Measurements from ENCODE around the gene SHROOM2. TPM values are rescaled to one million over a fixed set of nuclear protein-coding genes. Genes with fewer than 3 reads are reported as not detected.

SHROOM2 gene
- polyA plus RNA-seq, 1 donor (not counting 4 experiments of a cell fraction or from before 2014, with no cell fraction given) = 3.3 TPM

DNA sequence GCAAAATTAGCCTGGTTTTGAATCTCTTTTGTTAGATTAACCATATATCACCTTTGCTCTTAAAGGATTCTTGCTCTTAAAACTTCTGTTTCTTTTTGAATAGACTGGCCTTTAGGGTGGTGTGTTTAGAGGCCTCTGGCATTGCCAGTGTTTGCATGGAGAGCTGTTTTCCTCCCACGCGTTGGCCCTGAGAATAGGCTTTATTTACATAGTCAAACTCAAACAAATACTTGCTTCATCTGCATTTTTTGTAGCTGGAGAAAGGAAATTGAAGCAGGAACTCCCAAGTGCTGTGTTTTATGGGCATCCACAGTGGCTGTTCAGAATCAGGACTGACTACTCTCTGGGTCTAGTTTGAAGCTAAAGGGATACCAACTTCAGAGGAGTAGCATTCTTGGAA lies 2.7 kb downstream of the SHROOM2 start:
- H3K9me3 ChIP-seq (ENCODE audit: control insufficient read depth, low read depth, low read length) = no peaks in the 10 kb centered on the region
- H3K36me3 ChIP-seq (ENCODE audit: control insufficient read depth in 2 of 2, extremely low read depth in 1 of 2, insufficient read depth in 2 of 2, low read length in 2 of 2) = no peaks in the 10 kb centered on the region
- no peak for DNase-seq (ENCODE audit: low read depth, low spot score)
- no peak overlapping the region for H3K9ac ChIP-seq (ENCODE audit: control insufficient read depth, extremely low read depth, insufficient read depth, low read length)
- H4K20me1 ChIP-seq (ENCODE audit: control insufficient read depth, extremely low read depth, insufficient read depth, low read length) = no peaks in the 10 kb centered on the region
- no peaks in the 10 kb centered on the region for H3K79me2 ChIP-seq (ENCODE audit: control insufficient read depth, insufficient read depth, low read length)
- no peak overlapping the region for H2AFZ ChIP-seq (ENCODE audit: control insufficient read depth, low read length)
- TF ChIP-seq, protein P1, sequence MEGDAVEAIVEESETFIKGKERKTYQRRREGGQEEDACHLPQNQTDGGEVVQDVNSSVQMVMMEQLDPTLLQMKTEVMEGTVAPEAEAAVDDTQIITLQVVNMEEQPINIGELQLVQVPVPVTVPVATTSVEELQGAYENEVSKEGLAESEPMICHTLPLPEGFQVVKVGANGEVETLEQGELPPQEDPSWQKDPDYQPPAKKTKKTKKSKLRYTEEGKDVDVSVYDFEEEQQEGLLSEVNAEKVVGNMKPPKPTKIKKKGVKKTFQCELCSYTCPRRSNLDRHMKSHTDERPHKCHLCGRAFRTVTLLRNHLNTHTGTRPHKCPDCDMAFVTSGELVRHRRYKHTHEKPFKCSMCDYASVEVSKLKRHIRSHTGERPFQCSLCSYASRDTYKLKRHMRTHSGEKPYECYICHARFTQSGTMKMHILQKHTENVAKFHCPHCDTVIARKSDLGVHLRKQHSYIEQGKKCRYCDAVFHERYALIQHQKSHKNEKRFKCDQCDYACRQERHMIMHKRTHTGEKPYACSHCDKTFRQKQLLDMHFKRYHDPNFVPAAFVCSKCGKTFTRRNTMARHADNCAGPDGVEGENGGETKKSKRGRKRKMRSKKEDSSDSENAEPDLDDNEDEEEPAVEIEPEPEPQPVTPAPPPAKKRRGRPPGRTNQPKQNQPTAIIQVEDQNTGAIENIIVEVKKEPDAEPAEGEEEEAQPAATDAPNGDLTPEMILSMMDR (optimal IDR thresholded peaks at IDR 0.05 in 1 of 3, IDR thresholded peaks at IDR 0.05 in 1 of 3, conservative IDR thresholded peaks at IDR 0.05 in 1 of 3; ENCODE audit: extremely low read depth in 1 of 3, insufficient read depth in 2 of 3, low read length in 3 of 3) = no peak
- TF ChIP-seq EZH2 (IDR thresholded peaks at IDR 0.05; ENCODE audit: low read length) = no peak
- H3K4me2 ChIP-seq (ENCODE audit: control insufficient read depth, extremely low read depth, insufficient read depth, low read depth, low read length) = no peak overlapping the region
- no peaks in the 10 kb centered on the region for H3K9me1 ChIP-seq (ENCODE audit: control insufficient read depth, extremely low read depth, insufficient read depth, low read length)
- dilution Hi-C loops (cut with MboI; ENCODE audit: extremely low pct_ligation_motif_present, low sequenced_read_pairs) = no loop called here
- H3K27ac ChIP-seq (ENCODE audit: control insufficient read depth, insufficient read depth, low read length) = no peak overlapping the region
- H3K4me3 ChIP-seq (ENCODE audit: control insufficient read depth in 2 of 3, extremely low read depth in 1 of 3, insufficient read depth in 2 of 3, low read depth in 1 of 3, low read length in 3 of 3) = no peak overlapping the region
- no peaks in the 10 kb centered on the region for H3K27me3 ChIP-seq (ENCODE audit: control insufficient read depth, extremely low read depth, insufficient read depth, low read length)
- peaks cover 15% of the 10 kb centered on the region for H3K4me1 ChIP-seq (ENCODE audit: control insufficient read depth, extremely low read depth, insufficient read depth, low read length)
- FAIRE-seq = no peak

DNA sequence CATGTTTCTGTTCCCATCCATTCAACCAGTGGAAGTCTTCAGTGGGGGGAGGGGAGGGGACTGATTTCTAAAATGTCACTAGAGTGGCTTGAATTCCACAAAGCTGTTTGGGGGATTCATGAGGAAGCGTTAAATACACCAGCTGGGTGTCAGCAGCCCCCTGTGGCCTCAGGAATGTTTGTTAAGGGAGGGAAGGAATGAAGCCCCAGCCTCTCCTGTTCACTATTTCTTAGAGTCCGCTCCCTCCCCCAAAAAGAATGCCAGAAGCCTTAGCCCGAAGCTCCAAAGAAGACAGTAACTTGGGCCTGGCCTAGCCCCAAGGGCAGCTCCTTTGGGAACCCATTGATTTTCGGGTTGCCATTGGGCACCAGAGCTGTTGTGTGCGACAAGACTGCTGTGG lies 3.3 kb downstream of the SHROOM2 start:
- DNase-seq (ENCODE audit: low read depth, low spot score) (no peak), FAIRE-seq (no peak)
- no peaks in the 10 kb centered on the region for H3K27me3 ChIP-seq (ENCODE audit: control insufficient read depth, extremely low read depth, insufficient read depth, low read length)
- peaks cover 15% of the 10 kb centered on the region for H3K4me1 ChIP-seq (ENCODE audit: control insufficient read depth, extremely low read depth, insufficient read depth, low read length)
- no peak overlapping the region for H2AFZ ChIP-seq (ENCODE audit: control insufficient read depth, low read length)
- TF ChIP-seq, protein P1 (optimal IDR thresholded peaks at IDR 0.05 in 1 of 3, IDR thresholded peaks at IDR 0.05 in 1 of 3, conservative IDR thresholded peaks at IDR 0.05 in 1 of 3; ENCODE audit: extremely low read depth in 1 of 3, insufficient read depth in 2 of 3, low read length in 3 of 3) = no peak
- no peak for TF ChIP-seq EZH2 (IDR thresholded peaks at IDR 0.05; ENCODE audit: low read length)
- no peaks in the 10 kb centered on the region for H3K9me1 ChIP-seq (ENCODE audit: control insufficient read depth, extremely low read depth, insufficient read depth, low read length)
- H3K4me2 ChIP-seq (ENCODE audit: control insufficient read depth, extremely low read depth, insufficient read depth, low read depth, low read length) = no peak overlapping the region
- H3K79me2 ChIP-seq (ENCODE audit: control insufficient read depth, insufficient read depth, low read length) = no peaks in the 10 kb centered on the region
- dilution Hi-C loops (cut with MboI; ENCODE audit: extremely low pct_ligation_motif_present, low sequenced_read_pairs) = no loop called here
- H3K27ac ChIP-seq (ENCODE audit: control insufficient read depth, insufficient read depth, low read length) = no peak overlapping the region
- H3K9ac ChIP-seq (ENCODE audit: control insufficient read depth, extremely low read depth, insufficient read depth, low read length) = no peak overlapping the region
- no peaks in the 10 kb centered on the region for H3K9me3 ChIP-seq (ENCODE audit: control insufficient read depth, low read depth, low read length)
- H3K4me3 ChIP-seq (ENCODE audit: control insufficient read depth in 2 of 3, extremely low read depth in 1 of 3, insufficient read depth in 2 of 3, low read depth in 1 of 3, low read length in 3 of 3) = no peak overlapping the region
- H4K20me1 ChIP-seq (ENCODE audit: control insufficient read depth, extremely low read depth, insufficient read depth, low read length) = no peaks in the 10 kb centered on the region
- no peaks in the 10 kb centered on the region for H3K36me3 ChIP-seq (ENCODE audit: control insufficient read depth in 2 of 2, extremely low read depth in 1 of 2, insufficient read depth in 2 of 2, low read length in 2 of 2)

All from keratinocyte (primary cell).